Glutamatergic neuron (in vitro differentiated cells): Measurements from ENCODE around the gene TSNAX. TPM values are rescaled to one million over a fixed set of nuclear protein-coding genes. Genes with fewer than 3 reads are reported as not detected.

Experiments used
- DNase-seq: peaks from one replicate; pipeline ENCODE4 v3.0.0; 2022
- H3K27ac Mint-ChIP-seq: one replicate; pipeline ENCODE4 v1.8.0; 2020; ENCODE audit warnings: mild to moderate bottlenecking, mixed read lengths, inconsistent platforms; ENCODE audit not compliant: unreplicated experiment
- H3K27me3 Mint-ChIP-seq: one replicate; pipeline ENCODE4 v1.8.0; 2020; ENCODE audit warnings: mild to moderate bottlenecking, moderate library complexity, mixed read lengths, inconsistent platforms; ENCODE audit not compliant: unreplicated experiment
- H3K36me3 Mint-ChIP-seq: one replicate; pipeline ENCODE4 v1.8.0; 2020; ENCODE audit warnings: mild to moderate bottlenecking, mixed read lengths, inconsistent platforms; ENCODE audit not compliant: unreplicated experiment
- H3K4me1 Mint-ChIP-seq: one replicate; pipeline ENCODE4 v1.8.0; 2020; ENCODE audit warnings: mild to moderate bottlenecking, low read depth, mixed read lengths, inconsistent platforms; ENCODE audit not compliant: unreplicated experiment
- H3K4me3 Mint-ChIP-seq: one replicate; pipeline ENCODE4 v1.8.0; 2020; ENCODE audit warnings: mild to moderate bottlenecking, mixed read lengths, inconsistent platforms; ENCODE audit not compliant: unreplicated experiment
- H3K9me3 Mint-ChIP-seq: one replicate; pipeline ENCODE4 v1.8.0; 2020; ENCODE audit warnings: mild to moderate bottlenecking, moderate library complexity, mixed read lengths, inconsistent platforms; ENCODE audit not compliant: unreplicated experiment
- total RNA-seq: library from RNA; stranded (reverse); fragmentation: NEBNext Ultra II Directional; extraction: Animal tissue kit (Norgen Biotek cat#: 25700); gene quantifications from one replicate; pipeline ENCODE4 v1.2.1, GENCODE V29; 2021; ENCODE audit not compliant: unreplicated experiment
- TF ChIP-seq, protein P1 (sequence below): fragments of 200-600 bp; sonication (generic); IDR thresholded peaks from one replicate; pipeline ENCODE4 v1.5.0; 2021; ENCODE audit not compliant: partially characterized antibody, unreplicated experiment

TSNAX gene
- total RNA-seq, 1 donor from 2014 or later = 41.1 TPM

- Mint-ChIP-seq H3K36me3 (peaks cover under 1% of the 10 kb centered on the region), H3K27ac (no peak overlapping the region), H3K4me1 (peaks cover 3% of the 10 kb centered on the region), H3K9me3 (peaks cover 5% of the 10 kb centered on the region), H3K4me3 (no peak overlapping the region), H3K27me3 (peaks cover 6% of the 10 kb centered on the region)
- TF ChIP-seq, protein P1, sequence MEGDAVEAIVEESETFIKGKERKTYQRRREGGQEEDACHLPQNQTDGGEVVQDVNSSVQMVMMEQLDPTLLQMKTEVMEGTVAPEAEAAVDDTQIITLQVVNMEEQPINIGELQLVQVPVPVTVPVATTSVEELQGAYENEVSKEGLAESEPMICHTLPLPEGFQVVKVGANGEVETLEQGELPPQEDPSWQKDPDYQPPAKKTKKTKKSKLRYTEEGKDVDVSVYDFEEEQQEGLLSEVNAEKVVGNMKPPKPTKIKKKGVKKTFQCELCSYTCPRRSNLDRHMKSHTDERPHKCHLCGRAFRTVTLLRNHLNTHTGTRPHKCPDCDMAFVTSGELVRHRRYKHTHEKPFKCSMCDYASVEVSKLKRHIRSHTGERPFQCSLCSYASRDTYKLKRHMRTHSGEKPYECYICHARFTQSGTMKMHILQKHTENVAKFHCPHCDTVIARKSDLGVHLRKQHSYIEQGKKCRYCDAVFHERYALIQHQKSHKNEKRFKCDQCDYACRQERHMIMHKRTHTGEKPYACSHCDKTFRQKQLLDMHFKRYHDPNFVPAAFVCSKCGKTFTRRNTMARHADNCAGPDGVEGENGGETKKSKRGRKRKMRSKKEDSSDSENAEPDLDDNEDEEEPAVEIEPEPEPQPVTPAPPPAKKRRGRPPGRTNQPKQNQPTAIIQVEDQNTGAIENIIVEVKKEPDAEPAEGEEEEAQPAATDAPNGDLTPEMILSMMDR = no peak
- DNase-seq = no peak
Observed at GRCh38 chr1:231613419-231614349, 85.2 kb downstream of the TSNAX start.

Other genes with a start within 250 kb of the TSNAX start
- 11.4 TPM for gene EXOC8, start 190.8 kb upstream of the TSNAX start, total RNA-seq
- 21.4 TPM for gene SPRTN, start 190.4 kb upstream of the TSNAX start, total RNA-seq
- gene EGLN1, start 106.4 kb upstream of the TSNAX start, total RNA-seq = 12.3 TPM
- gene DISC1, start 98.1 kb downstream of the TSNAX start, total RNA-seq = 9.1 TPM